HepG2 (cell line): Measurements from ENCODE around the gene BCAR3. TPM values are rescaled to one million over a fixed set of nuclear protein-coding genes. Genes with fewer than 3 reads are reported as not detected.

Experiments used
- CEBPZ ChIP-seq: IDR thresholded peaks from 2 replicates; pipeline ENCODE4 v1.6.1; 2012; ENCODE audit warnings: low read length, improper control_type of control experiment
- FOXJ3 ChIP-seq: sonication (generic); formaldehyde crosslinking; IDR thresholded peaks from 2 replicates; pipeline ENCODE4 v1.4.0; 2020; ENCODE audit warnings: missing genetic modification reagents, mild to moderate bottlenecking, borderline replicate concordance
- HHEX ChIP-seq: IDR thresholded peaks from 2 replicates; pipeline ENCODE4 v1.6.1; 2016; ENCODE audit warnings: control low read depth
- HNRNPL ChIP-seq: fragments of 200-400 bp; formaldehyde crosslinking; IDR thresholded peaks from 2 replicates; pipeline ENCODE4 v1.6.1; 2017; ENCODE audit warnings: mild to moderate bottlenecking, low read depth, low read length
- HOXA5 ChIP-seq: sonication (generic); formaldehyde crosslinking; IDR thresholded peaks from 2 replicates; pipeline ENCODE4 v1.4.0; 2020; ENCODE audit warnings: missing genetic modification reagents
- MAX ChIP-seq: IDR thresholded peaks from 2 replicates; pipeline ENCODE4 v1.6.1; 2012; ENCODE audit warnings: inconsistent platforms
- MIXL1 ChIP-seq: IDR thresholded peaks from 2 replicates; pipeline ENCODE4 v1.6.1; 2016
- MXD4 ChIP-seq: IDR thresholded peaks from 2 replicates; pipeline ENCODE4 v1.6.1; 2016; ENCODE audit warnings: mild to moderate bottlenecking, missing biosample characterization, missing genetic modification reagents
- MXI1 ChIP-seq: IDR thresholded peaks from 3 replicates; pipeline ENCODE4 v1.6.1; 2012; ENCODE audit warnings: low read depth, low read length, inconsistent platforms, borderline replicate concordance
- NCOA1 ChIP-seq: sonication (generic); formaldehyde crosslinking; IDR thresholded peaks from 2 replicates; pipeline ENCODE4 v1.9.0; 2021; ENCODE audit warnings: missing genetic modification reagents
- NFYB ChIP-seq: sonication (generic); formaldehyde crosslinking; IDR thresholded peaks from 2 replicates; pipeline ENCODE4 v1.4.0; 2020; ENCODE audit warnings: missing genetic modification reagents
- PBX2 ChIP-seq: IDR thresholded peaks from 2 replicates; pipeline ENCODE4 v1.6.1; 2016; ENCODE audit warnings: control low read depth
- PRDM4 ChIP-seq: sonication (generic); formaldehyde crosslinking; IDR thresholded peaks from 2 replicates; pipeline ENCODE4 v1.9.0; 2021; ENCODE audit warnings: missing genetic modification reagents, borderline replicate concordance
- PRMT3 ChIP-seq: sonication (generic); formaldehyde crosslinking; IDR thresholded peaks from 2 replicates; pipeline ENCODE4 v1.8.1; 2022; ENCODE audit warnings: low read depth, mild to moderate bottlenecking, moderate library complexity, missing genetic modification reagents, borderline replicate concordance
- RFX5 ChIP-seq: IDR thresholded peaks from 2 replicates; pipeline ENCODE4 v1.6.1; 2011; ENCODE audit warnings: low read depth, low read length, improper control_type of control experiment
- SNAPC2 ChIP-seq: sonication (generic); formaldehyde crosslinking; IDR thresholded peaks from 2 replicates; pipeline ENCODE4 v1.8.1; 2022; ENCODE audit warnings: mild to moderate bottlenecking, missing genetic modification reagents
- THAP8 ChIP-seq: sonication (generic); formaldehyde crosslinking; IDR thresholded peaks from 2 replicates; pipeline ENCODE4 v1.5.1; 2020; ENCODE audit warnings: missing genetic modification reagents, mild to moderate bottlenecking, borderline replicate concordance
- ZBTB14 ChIP-seq: sonication (generic); formaldehyde crosslinking; IDR thresholded peaks from 2 replicates; pipeline ENCODE4 v1.4.0; 2020; ENCODE audit warnings: missing genetic modification reagents
- ZNF20 ChIP-seq: sonication (generic); formaldehyde crosslinking; IDR thresholded peaks from 2 replicates; pipeline ENCODE4 v1.4.0; 2020; ENCODE audit warnings: mild to moderate bottlenecking, moderate library complexity, missing genetic modification reagents
- ZNF232 ChIP-seq: sonication (generic); formaldehyde crosslinking; IDR thresholded peaks from 2 replicates; pipeline ENCODE4 v1.4.0; 2020; ENCODE audit warnings: missing genetic modification reagents, borderline replicate concordance
- ZNF235 ChIP-seq: sonication (generic); formaldehyde crosslinking; IDR thresholded peaks from 2 replicates; pipeline ENCODE4 v1.8.1; 2023; ENCODE audit warnings: mild to moderate bottlenecking, missing genetic modification reagents, borderline replicate concordance
- ZNF605 ChIP-seq: sonication (generic); formaldehyde crosslinking; IDR thresholded peaks from 2 replicates; pipeline ENCODE4 v1.8.0; 2022; ENCODE audit warnings: mild to moderate bottlenecking, missing genetic modification reagents
- ZNF615 ChIP-seq: sonication (generic); formaldehyde crosslinking; IDR thresholded peaks from 2 replicates; pipeline ENCODE4 v1.5.0; 2020; ENCODE audit warnings: mild to moderate bottlenecking, missing genetic modification reagents, borderline replicate concordance
- polyA plus RNA-seq, 8 experiments: library from polyadenylated mRNA; depleted of rRNA in 3 of 8; stranded (reverse) in 7 of 8; unstranded in 1 of 8; fragments of >200 nt; fragmentation: Illumina TruSeq in 4 of 8; extraction: Trizol in 4 of 8; gene quantifications; 2 replicates each; pipeline versions ENCODE4 v1.2.1 to v1.2.3, GENCODE V29; 2011 to 2016; ENCODE audit warnings: low read depth in 4 of 8, missing spikeins in 1 of 8, mixed read lengths in 1 of 8; ENCODE audit not compliant: insufficient read depth in 1 of 8
- total RNA-seq, 5 experiments: library from RNA; depleted of rRNA; stranded (reverse); fragments of >200 nt; fragmentation: Illumina TruSeq; extraction: Trizol; gene quantifications; 2 replicates each; pipeline ENCODE4 v1.2.3, GENCODE V29; 2016; ENCODE audit warnings: low read depth in 1 of 5

The BCAR3 gene
- total and polyA plus RNA-seq, 2 of the 13 experiments (the other 11 are each of a cell fraction or from before 2014, with no cell fraction given): 3.6 to 4.8 TPM

GRCh38 chr1:93681989-93682412 is 364 bp upstream of the BCAR3 start (continued):
- TF ChIP-seq THAP8 (CRISPR knock-in tag): no peak
- TF ChIP-seq PBX2 (CRISPR knock-in tag): no peak
- TF ChIP-seq ZBTB14: no peak
- 0 out of 2 replicates have a peak, but pooled peaks have one; percentile 7 for TF ChIP-seq MAX
- TF ChIP-seq MXI1: 0 out of 3 replicates have a peak, but pooled peaks have one; percentile 1
- no peak for TF ChIP-seq MIXL1 (CRISPR knock-in tag)
- TF ChIP-seq CEBPZ: no peak
- no peak for TF ChIP-seq HHEX (CRISPR knock-in tag)
- TF ChIP-seq HNRNPL: no peak
- no peak for TF ChIP-seq FOXJ3
- TF ChIP-seq PRDM4 (CRISPR knock-in tag): no peak
- no peak for TF ChIP-seq ZNF235 (CRISPR knock-in tag)
- TF ChIP-seq ZNF20 (CRISPR knock-in tag): no peak
- no peak for TF ChIP-seq NCOA1 (CRISPR knock-in tag)
- TF ChIP-seq ZNF605 (CRISPR knock-in tag): no peak
- TF ChIP-seq ZNF232: no peak
- TF ChIP-seq RFX5: no peak
- TF ChIP-seq SNAPC2 (CRISPR knock-in tag): no peak
- no peak for TF ChIP-seq MXD4 (CRISPR knock-in tag)
- TF ChIP-seq PRMT3: no peak
- TF ChIP-seq HOXA5 (CRISPR knock-in tag): no peak
- no peak for TF ChIP-seq ZNF615 (CRISPR knock-in tag)
- TF ChIP-seq NFYB (CRISPR knock-in tag): no peak
